K562 (cell line): Measurements from ENCODE around the gene MCCD1. TPM values are rescaled to one million over a fixed set of nuclear protein-coding genes. Genes with fewer than 3 reads are reported as not detected.

Experiments
- CCAR2 ChIP-seq: fragments of 200-400 bp; formaldehyde crosslinking; IDR thresholded peaks from 2 replicates; pipeline ENCODE4 v1.6.1; 2017; ENCODE audit warnings: mild to moderate bottlenecking, low read depth, low read length
- EP300 ChIP-seq: IDR thresholded peaks from 2 replicates; pipeline ENCODE4 v1.6.1; 2012; ENCODE audit warnings: low read length, improper control_type of control experiment
- EZH2 ChIP-seq: IDR thresholded peaks from 2 replicates; pipeline ENCODE4 v1.6.1; 2012; ENCODE audit warnings: low read depth, mild to moderate bottlenecking, inconsistent platforms, low read length, borderline replicate concordance
- HSF4 ChIP-seq: fragments of 250-450 bp; sonication (Bioruptor Pico); IDR thresholded peaks from 2 replicates; pipeline ENCODE4 v2.1.2; 2022; ENCODE audit warnings: mild to moderate bottlenecking, moderate library complexity, borderline replicate concordance
- LCOR ChIP-seq: sonication (generic); formaldehyde crosslinking; IDR thresholded peaks from 2 replicates; pipeline ENCODE4 v1.8.0; 2022; ENCODE audit warnings: mild to moderate bottlenecking, missing genetic modification reagents
- MCM3 ChIP-seq: fragments of 450-650 bp; IDR thresholded peaks from 2 replicates; pipeline ENCODE4 v1.6.1; 2016
- PCBP2 ChIP-seq: fragments of 200-400 bp; formaldehyde crosslinking; IDR thresholded peaks from 2 replicates; pipeline ENCODE4 v1.6.1; 2018; ENCODE audit warnings: low read length, low read depth, mild to moderate bottlenecking, moderate library complexity; ENCODE audit not compliant: poor library complexity, severe bottlenecking
- TCF7 ChIP-seq: sonication (generic); IDR thresholded peaks from 2 replicates; pipeline ENCODE4 v1.6.1; 2016; ENCODE audit warnings: antibody characterized with exemption, borderline replicate concordance
- XRCC5 ChIP-seq: fragments of 200-400 bp; formaldehyde crosslinking; IDR thresholded peaks from 2 replicates; pipeline ENCODE4 v1.6.1; 2017; ENCODE audit warnings: low read depth, mild to moderate bottlenecking, low read length
- ZNF431 ChIP-seq: sonication (generic); formaldehyde crosslinking; IDR thresholded peaks from 2 replicates; pipeline ENCODE4 v1.8.0; 2022; ENCODE audit warnings: mild to moderate bottlenecking, missing genetic modification reagents
- polyA plus RNA-seq, 8 experiments: library from polyadenylated mRNA; depleted of rRNA in 4 of 8; stranded (reverse) in 5 of 8; unstranded in 3 of 8; fragments of >200 nt; fragmentation: Nextera tagmentation in 2 of 8; fragmentation: Illumina TruSeq in 1 of 8; extraction: Ambion mirVana in 2 of 8; extraction: Trizol in 1 of 8; gene quantifications; 2 replicates each; pipeline versions ENCODE4 v1.2.1 to v1.2.3, GENCODE V29; 2011 to 2014; ENCODE audit warnings: inconsistent platforms in 1 of 8, missing spikeins in 1 of 8
- total RNA-seq, 7 experiments: library from RNA; depleted of rRNA in 6 of 7; stranded (reverse); fragments of >200 nt in 6 of 7; fragmentation: Illumina TruSeq in 2 of 7; extraction: Trizol in 2 of 7; gene quantifications; 2 replicates each; pipeline versions ENCODE4 v1.2.1 to v1.2.3, GENCODE V29; 2011 to 2021; ENCODE audit warnings: low replicate concordance in 1 of 7
- TF ChIP-seq, protein P1 (sequence below): sonication (generic); formaldehyde crosslinking; IDR thresholded peaks from 2 replicates; pipeline ENCODE4 v1.8.0; 2022; ENCODE audit warnings: mild to moderate bottlenecking, missing genetic modification reagents
- TF ChIP-seq, protein P2 (sequence below): fragments of 450-650 bp; formaldehyde crosslinking; IDR thresholded peaks from 2 replicates; pipeline ENCODE4 v1.4.0; 2022; ENCODE audit warnings: mild to moderate bottlenecking, moderate library complexity
- TF ChIP-seq, protein P3 (sequence below): sonication (generic); formaldehyde crosslinking; IDR thresholded peaks from 2 replicates; pipeline ENCODE4 v1.5.0; 2020; ENCODE audit warnings: missing genetic modification reagents
- TF ChIP-seq, protein P4 (sequence below): IDR thresholded peaks from 2 replicates; pipeline ENCODE4 v1.6.1; 2012; ENCODE audit warnings: low read depth, low read length, improper control_type of control experiment, borderline replicate concordance
- TF ChIP-seq, protein P5 (sequence below), 2 experiments: fragments of 450-650 bp; IDR thresholded peaks; 2 replicates each; pipeline ENCODE4 v1.6.1; 2018; ENCODE audit warnings: mild to moderate bottlenecking in 2 of 2, low read depth in 1 of 2; ENCODE audit not compliant: partially characterized antibody in 2 of 2
- TF ChIP-seq, protein P6 (sequence below): fragments of 250-450 bp; sonication (Bioruptor Pico); IDR thresholded peaks from 2 replicates; pipeline ENCODE4 v1.5.0; 2020; ENCODE audit warnings: mild to moderate bottlenecking, borderline replicate concordance

The MCCD1 gene
- total and polyA plus RNA-seq, 9 of the 15 experiments (the other 6 are each of a cell fraction or from before 2014, with no cell fraction given): not detected

DNA sequence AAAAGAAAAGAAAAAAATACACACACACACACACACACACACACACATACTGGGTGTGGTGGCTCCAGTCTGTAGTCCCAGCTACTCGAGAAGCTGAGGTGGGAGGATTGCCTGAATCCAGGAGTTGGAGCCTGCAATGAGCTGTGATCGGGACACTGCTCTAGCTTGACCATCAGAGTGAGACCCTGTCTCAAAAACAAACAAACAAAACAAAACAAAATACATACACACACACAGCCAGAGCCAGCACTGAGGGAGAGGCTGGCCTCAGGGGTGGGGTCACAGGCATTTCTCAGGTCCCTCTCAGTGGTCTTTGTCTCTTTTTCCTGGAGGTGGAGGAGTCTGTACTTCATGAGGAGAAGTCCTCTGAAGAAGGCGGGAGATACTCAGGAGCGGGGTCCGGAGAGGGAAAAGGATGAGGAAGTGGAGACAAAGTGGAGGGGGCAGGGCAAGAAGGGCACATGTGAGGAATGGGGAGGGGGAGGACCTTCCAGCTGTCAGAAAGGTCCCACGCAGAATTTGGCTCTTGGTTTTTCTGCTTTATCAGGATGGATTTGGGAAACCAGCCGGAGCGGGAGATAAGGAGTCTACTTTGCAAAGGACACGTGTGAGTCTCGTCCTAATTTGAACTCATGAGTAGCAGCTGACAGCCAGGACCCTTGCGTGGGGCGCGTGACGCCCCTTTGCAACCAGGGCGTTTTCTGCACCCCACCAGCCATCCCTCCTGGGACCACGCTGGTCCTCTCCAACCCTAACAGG lies 38.5 kb upstream of the MCCD1 start (continued):
- TF ChIP-seq PCBP2 (no peak), CCAR2 (no peak), HSF4 (no peak), EZH2 (no peak), EP300 (peak; percentile 69), XRCC5 (no peak), TCF7 (no peak), LCOR (no peak), ZNF431 (CRISPR knock-in tag) (no peak), MCM3 (no peak)
- TF ChIP-seq, protein P1, sequence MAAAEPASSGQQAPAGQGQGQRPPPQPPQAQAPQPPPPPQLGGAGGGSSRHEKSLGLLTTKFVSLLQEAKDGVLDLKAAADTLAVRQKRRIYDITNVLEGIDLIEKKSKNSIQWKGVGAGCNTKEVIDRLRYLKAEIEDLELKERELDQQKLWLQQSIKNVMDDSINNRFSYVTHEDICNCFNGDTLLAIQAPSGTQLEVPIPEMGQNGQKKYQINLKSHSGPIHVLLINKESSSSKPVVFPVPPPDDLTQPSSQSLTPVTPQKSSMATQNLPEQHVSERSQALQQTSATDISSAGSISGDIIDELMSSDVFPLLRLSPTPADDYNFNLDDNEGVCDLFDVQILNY (CRISPR knock-in tag): no peak
- TF ChIP-seq, protein P2, sequence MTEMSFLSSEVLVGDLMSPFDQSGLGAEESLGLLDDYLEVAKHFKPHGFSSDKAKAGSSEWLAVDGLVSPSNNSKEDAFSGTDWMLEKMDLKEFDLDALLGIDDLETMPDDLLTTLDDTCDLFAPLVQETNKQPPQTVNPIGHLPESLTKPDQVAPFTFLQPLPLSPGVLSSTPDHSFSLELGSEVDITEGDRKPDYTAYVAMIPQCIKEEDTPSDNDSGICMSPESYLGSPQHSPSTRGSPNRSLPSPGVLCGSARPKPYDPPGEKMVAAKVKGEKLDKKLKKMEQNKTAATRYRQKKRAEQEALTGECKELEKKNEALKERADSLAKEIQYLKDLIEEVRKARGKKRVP (CRISPR knock-in tag): no peak
- TF ChIP-seq, protein P3, sequence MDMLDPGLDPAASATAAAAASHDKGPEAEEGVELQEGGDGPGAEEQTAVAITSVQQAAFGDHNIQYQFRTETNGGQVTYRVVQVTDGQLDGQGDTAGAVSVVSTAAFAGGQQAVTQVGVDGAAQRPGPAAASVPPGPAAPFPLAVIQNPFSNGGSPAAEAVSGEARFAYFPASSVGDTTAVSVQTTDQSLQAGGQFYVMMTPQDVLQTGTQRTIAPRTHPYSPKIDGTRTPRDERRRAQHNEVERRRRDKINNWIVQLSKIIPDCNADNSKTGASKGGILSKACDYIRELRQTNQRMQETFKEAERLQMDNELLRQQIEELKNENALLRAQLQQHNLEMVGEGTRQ: 0 out of 2 replicates have a peak, but pooled peaks have one; percentile 16
- TF ChIP-seq, protein P4, sequence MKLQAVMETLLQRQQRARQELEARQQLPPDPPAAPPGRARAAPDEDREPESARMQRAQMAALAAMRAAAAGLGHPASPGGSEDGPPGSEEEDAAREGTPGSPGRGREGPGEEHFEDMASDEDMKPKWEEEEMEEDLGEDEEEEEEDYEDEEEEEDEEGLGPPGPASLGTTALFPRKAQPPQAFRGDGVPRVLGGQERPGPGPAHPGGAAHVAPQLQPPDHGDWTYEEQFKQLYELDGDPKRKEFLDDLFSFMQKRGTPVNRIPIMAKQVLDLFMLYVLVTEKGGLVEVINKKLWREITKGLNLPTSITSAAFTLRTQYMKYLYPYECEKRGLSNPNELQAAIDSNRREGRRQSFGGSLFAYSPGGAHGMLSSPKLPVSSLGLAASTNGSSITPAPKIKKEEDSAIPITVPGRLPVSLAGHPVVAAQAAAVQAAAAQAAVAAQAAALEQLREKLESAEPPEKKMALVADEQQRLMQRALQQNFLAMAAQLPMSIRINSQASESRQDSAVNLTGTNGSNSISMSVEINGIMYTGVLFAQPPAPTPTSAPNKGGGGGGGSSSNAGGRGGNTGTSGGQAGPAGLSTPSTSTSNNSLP: no peak
- TF ChIP-seq, protein P5, sequence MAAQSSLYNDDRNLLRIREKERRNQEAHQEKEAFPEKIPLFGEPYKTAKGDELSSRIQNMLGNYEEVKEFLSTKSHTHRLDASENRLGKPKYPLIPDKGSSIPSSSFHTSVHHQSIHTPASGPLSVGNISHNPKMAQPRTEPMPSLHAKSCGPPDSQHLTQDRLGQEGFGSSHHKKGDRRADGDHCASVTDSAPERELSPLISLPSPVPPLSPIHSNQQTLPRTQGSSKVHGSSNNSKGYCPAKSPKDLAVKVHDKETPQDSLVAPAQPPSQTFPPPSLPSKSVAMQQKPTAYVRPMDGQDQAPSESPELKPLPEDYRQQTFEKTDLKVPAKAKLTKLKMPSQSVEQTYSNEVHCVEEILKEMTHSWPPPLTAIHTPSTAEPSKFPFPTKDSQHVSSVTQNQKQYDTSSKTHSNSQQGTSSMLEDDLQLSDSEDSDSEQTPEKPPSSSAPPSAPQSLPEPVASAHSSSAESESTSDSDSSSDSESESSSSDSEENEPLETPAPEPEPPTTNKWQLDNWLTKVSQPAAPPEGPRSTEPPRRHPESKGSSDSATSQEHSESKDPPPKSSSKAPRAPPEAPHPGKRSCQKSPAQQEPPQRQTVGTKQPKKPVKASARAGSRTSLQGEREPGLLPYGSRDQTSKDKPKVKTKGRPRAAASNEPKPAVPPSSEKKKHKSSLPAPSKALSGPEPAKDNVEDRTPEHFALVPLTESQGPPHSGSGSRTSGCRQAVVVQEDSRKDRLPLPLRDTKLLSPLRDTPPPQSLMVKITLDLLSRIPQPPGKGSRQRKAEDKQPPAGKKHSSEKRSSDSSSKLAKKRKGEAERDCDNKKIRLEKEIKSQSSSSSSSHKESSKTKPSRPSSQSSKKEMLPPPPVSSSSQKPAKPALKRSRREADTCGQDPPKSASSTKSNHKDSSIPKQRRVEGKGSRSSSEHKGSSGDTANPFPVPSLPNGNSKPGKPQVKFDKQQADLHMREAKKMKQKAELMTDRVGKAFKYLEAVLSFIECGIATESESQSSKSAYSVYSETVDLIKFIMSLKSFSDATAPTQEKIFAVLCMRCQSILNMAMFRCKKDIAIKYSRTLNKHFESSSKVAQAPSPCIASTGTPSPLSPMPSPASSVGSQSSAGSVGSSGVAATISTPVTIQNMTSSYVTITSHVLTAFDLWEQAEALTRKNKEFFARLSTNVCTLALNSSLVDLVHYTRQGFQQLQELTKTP (IDR thresholded peaks at IDR 0.05; ENCODE audit: low read depth in 1 of 2, partially characterized antibody in 2 of 2): no peak
- TF ChIP-seq, protein P6, sequence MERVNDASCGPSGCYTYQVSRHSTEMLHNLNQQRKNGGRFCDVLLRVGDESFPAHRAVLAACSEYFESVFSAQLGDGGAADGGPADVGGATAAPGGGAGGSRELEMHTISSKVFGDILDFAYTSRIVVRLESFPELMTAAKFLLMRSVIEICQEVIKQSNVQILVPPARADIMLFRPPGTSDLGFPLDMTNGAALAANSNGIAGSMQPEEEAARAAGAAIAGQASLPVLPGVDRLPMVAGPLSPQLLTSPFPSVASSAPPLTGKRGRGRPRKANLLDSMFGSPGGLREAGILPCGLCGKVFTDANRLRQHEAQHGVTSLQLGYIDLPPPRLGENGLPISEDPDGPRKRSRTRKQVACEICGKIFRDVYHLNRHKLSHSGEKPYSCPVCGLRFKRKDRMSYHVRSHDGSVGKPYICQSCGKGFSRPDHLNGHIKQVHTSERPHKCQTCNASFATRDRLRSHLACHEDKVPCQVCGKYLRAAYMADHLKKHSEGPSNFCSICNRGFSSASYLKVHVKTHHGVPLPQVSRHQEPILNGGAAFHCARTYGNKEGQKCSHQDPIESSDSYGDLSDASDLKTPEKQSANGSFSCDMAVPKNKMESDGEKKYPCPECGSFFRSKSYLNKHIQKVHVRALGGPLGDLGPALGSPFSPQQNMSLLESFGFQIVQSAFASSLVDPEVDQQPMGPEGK (CRISPR knock-in tag): no peak
